Spleen (tissue), 7 donors: ENCODE results near the gene TNRC6A.

Experiments
- POLR2A ChIP-seq, 3 donors: fragments of 450-650 bp; IDR thresholded peaks; one replicate each; pipeline ENCODE4 v1.5.1; 2017; ENCODE audit warnings: antibody characterized with exemption in 3 of 3, mild to moderate bottlenecking in 1 of 3
- POLR2AphosphoS5 ChIP-seq, 3 donors: sonication (generic); formaldehyde crosslinking; IDR thresholded peaks; one replicate each; pipeline ENCODE4 v1.5.1; 2017; ENCODE audit warnings: antibody characterized with exemption in 3 of 3
- TF ChIP-seq, protein P1 (sequence below), 11 experiments: fragments of 200-600 bp in 7 of 11; fragments of 450-650 bp in 4 of 11; sonication (generic) in 4 of 11; IDR thresholded peaks in 8 of 11; conservative IDR thresholded peaks in 3 of 11; 1 replicate in 7 of 11; 2 replicates in 4 of 11; pipeline versions ENCODE4 v1.4.0 to v1.8.0; 2016 to 2021; ENCODE audit warnings: antibody characterized with exemption in 11 of 11, inconsistent platforms in 4 of 11, mild to moderate bottlenecking in 1 of 11
- donor health status: DM: no; HTN: no; CAD: no; lungs with moderate emphysema.
- donor health status: DM: no; HTN: no; CAD: no.
- donor health status: DM: no; HTN: no; CAD: no.

DNA sequence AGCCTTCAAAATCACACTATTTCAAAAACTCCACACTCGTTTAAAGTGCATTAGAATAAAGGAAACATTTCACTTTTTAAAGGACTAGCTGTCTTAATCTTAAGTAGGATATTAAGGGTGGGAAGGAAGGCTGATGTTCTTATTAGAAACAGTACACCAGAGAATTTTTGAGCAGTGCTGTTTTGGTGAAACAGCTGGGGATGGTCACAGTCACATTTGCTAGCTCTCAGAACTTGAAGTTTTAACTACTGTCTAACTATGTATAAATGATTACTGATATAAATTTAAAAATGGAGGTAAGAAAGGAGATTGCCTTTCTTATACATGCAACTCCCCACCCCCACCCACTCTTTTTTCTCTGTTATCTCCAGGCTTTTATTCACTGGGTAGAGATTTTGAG is 77.8 kb downstream of the TNRC6A start:
- TF ChIP-seq, protein P1, sequence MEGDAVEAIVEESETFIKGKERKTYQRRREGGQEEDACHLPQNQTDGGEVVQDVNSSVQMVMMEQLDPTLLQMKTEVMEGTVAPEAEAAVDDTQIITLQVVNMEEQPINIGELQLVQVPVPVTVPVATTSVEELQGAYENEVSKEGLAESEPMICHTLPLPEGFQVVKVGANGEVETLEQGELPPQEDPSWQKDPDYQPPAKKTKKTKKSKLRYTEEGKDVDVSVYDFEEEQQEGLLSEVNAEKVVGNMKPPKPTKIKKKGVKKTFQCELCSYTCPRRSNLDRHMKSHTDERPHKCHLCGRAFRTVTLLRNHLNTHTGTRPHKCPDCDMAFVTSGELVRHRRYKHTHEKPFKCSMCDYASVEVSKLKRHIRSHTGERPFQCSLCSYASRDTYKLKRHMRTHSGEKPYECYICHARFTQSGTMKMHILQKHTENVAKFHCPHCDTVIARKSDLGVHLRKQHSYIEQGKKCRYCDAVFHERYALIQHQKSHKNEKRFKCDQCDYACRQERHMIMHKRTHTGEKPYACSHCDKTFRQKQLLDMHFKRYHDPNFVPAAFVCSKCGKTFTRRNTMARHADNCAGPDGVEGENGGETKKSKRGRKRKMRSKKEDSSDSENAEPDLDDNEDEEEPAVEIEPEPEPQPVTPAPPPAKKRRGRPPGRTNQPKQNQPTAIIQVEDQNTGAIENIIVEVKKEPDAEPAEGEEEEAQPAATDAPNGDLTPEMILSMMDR (IDR thresholded peaks at IDR 0.05 in 8 of 11, conservative IDR thresholded peaks at IDR 0.05 in 3 of 11), result no peak
- TF ChIP-seq POLR2A (IDR thresholded peaks at IDR 0.05) (no peak), POLR2AphosphoS5 (IDR thresholded peaks at IDR 0.05) (no peak)
